T-helper 1 cell treated with Interleukin-12 subunit alpha and Interleukin-12 subunit beta and Interleukin-4 antibody, amounts not matched to agents 30 ng/mL and 1 ng/mL, for 36 hours (primary cell): Measurements from ENCODE around the gene SCRN2. TPM values are rescaled to one million over a fixed set of nuclear protein-coding genes. Genes with fewer than 3 reads are reported as not detected.

Experiments used
- intact Hi-C: fragments of 100-400 bp; cut with micrococcal nuclease; formaldehyde crosslinking; loops from one replicate; pipeline ENCODE4 v1.15.1; 2024
- total RNA-seq: library from RNA; stranded (reverse); gene quantifications from 2 replicates; pipeline ENCODE4 v1.2.3, GENCODE V29; 2022

The SCRN2 gene
- total RNA-seq, 1 donor from 2014 or later = 28.7 TPM

- intact Hi-C loops = no loop called here
Measured at GRCh38 chr17:47806913-47807255, 34.2 kb downstream of the SCRN2 start.

- intact Hi-C loops = no loop called here
Measured at GRCh38 chr17:47806026-47806912, 34.8 kb downstream of the SCRN2 start.

- intact Hi-C loops = loop anchor here (5.0 kb wide), 1 partner anchor 187 kb away; no protein-coding TSS in a partner anchor
Measured at GRCh38 chr17:47804461-47804860, 36.6 kb downstream of the SCRN2 start.

GRCh38 chr17:47803751-47804150, 37.3 kb downstream of the SCRN2 start:
- intact Hi-C loops = loop anchor here (5.0 kb wide), 1 partner anchor 186 kb away; no protein-coding TSS in a partner anchor

GRCh38 chr17:47803201-47803600, 37.9 kb downstream of the SCRN2 start:
- intact Hi-C loops = loop anchor here (5.0 kb wide), 1 partner anchor 186 kb away; no protein-coding TSS in a partner anchor

- intact Hi-C loops = loop anchor here (1.0 to 5.0 kb wide), 4 partner anchors 26 to 185 kb away; no protein-coding TSS in a partner anchor
Measured at GRCh38 chr17:47802341-47803022, 38.6 kb downstream of the SCRN2 start.

GRCh38 chr17:47801906-47802305, 39.2 kb downstream of the SCRN2 start:
- intact Hi-C loops = loop anchor here (1.0 to 5.0 kb wide), 4 partner anchors 26 to 185 kb away; no protein-coding TSS in a partner anchor

- intact Hi-C loops = loop anchor here (5.0 kb wide), 1 partner anchor 184 kb away; no protein-coding TSS in a partner anchor
Measured at GRCh38 chr17:47801176-47801765, 39.8 kb downstream of the SCRN2 start.

- intact Hi-C loops = loop anchor here (5.0 kb wide), 1 partner anchor 183 kb away; no protein-coding TSS in a partner anchor
Measured at GRCh38 chr17:47800686-47801085, 40.4 kb downstream of the SCRN2 start.

- intact Hi-C loops = no loop called here
Measured at GRCh38 chr17:47797797-47798196, 43.3 kb downstream of the SCRN2 start.

- intact Hi-C loops = no loop called here
Measured at GRCh38 chr17:47792979-47793378, 48.1 kb downstream of the SCRN2 start.

GRCh38 chr17:47792457-47792856, 48.6 kb downstream of the SCRN2 start:
- intact Hi-C loops = no loop called here

GRCh38 chr17:47791025-47791424, 50.0 kb downstream of the SCRN2 start:
- intact Hi-C loops = no loop called here

- intact Hi-C loops = loop anchor here (1.0 kb wide), 3 partner anchors 14 to 126 kb away; no protein-coding TSS in a partner anchor
Measured at GRCh38 chr17:47789611-47790561, 51.2 kb downstream of the SCRN2 start.

Other genes starting within 250 kb of the SCRN2 start
- 495 and 501 TPM in 2 replicates for gene KPNB1, start 191.4 kb downstream of the SCRN2 start, total RNA-seq
- 7.1 and 8.0 TPM in 2 replicates for gene TBKBP1, start 147.1 kb downstream of the SCRN2 start, total RNA-seq
- gene TBX21, start 108.0 kb downstream of the SCRN2 start, total RNA-seq = 49.2 and 51.3 TPM in 2 replicates
- gene OSBPL7, start 19.5 kb downstream of the SCRN2 start, total RNA-seq = 36.3 and 36.7 TPM in 2 replicates
- 40.5 and 45.0 TPM in 2 replicates for gene MRPL10, start 9.7 kb downstream of the SCRN2 start, total RNA-seq
- gene LRRC46, start 9.6 kb downstream of the SCRN2 start, total RNA-seq = 0.78 and 0.81 TPM in 2 replicates
- 0.12 TPM in 1 of 2 replicates, not detected in the other for gene SP6, start 9.9 kb upstream of the SCRN2 start, total RNA-seq
- gene SP2, start 55.0 kb upstream of the SCRN2 start, total RNA-seq = 33.9 TPM in 2 replicates
- gene PNPO, start 100.3 kb upstream of the SCRN2 start, total RNA-seq = 34.1 and 37.0 TPM in 2 replicates
- not detected in 2 replicates for gene PRR15L, start 116.6 kb upstream of the SCRN2 start, total RNA-seq
- 195 and 214 TPM in 2 replicates for gene CDK5RAP3, start 129.8 kb upstream of the SCRN2 start, total RNA-seq
- gene COPZ2, start 196.5 kb upstream of the SCRN2 start, total RNA-seq = 4.7 and 8.1 TPM in 2 replicates
- gene NFE2L1, start 207.1 kb upstream of the SCRN2 start, total RNA-seq = 64.8 and 74.9 TPM in 2 replicates